ENCODE data around the gene PLEKHH1.

DNA sequence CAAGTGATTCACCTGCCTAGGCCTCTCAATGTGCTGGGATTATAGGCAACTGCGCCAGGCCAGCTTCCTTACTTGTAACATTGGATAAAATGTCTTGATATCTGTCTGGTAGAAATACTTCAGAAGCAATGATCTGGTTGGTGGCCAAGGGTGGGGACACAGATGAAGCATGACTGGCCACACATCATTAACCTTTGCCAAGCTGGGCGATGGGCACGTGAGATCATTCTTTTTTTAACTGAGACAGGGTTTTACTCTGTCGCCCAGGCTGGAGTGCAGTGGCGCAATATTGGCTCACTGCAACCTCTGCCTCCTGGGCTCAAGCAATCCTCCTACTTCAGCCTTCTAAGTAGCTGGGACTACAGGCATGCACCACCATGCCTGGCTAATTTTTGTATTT lies 31.1 kb downstream of the PLEKHH1 start:
- TF ChIP-seq, protein P1, sequence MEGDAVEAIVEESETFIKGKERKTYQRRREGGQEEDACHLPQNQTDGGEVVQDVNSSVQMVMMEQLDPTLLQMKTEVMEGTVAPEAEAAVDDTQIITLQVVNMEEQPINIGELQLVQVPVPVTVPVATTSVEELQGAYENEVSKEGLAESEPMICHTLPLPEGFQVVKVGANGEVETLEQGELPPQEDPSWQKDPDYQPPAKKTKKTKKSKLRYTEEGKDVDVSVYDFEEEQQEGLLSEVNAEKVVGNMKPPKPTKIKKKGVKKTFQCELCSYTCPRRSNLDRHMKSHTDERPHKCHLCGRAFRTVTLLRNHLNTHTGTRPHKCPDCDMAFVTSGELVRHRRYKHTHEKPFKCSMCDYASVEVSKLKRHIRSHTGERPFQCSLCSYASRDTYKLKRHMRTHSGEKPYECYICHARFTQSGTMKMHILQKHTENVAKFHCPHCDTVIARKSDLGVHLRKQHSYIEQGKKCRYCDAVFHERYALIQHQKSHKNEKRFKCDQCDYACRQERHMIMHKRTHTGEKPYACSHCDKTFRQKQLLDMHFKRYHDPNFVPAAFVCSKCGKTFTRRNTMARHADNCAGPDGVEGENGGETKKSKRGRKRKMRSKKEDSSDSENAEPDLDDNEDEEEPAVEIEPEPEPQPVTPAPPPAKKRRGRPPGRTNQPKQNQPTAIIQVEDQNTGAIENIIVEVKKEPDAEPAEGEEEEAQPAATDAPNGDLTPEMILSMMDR (conservative IDR thresholded peaks at IDR 0.05 in 1 of 2, IDR thresholded peaks at IDR 0.05 in 1 of 2; ENCODE audit: low read depth in 1 of 2, low read length in 2 of 2): no peak
- no peak for TF ChIP-seq EZH2 (IDR thresholded peaks at IDR 0.05; ENCODE audit: low read length, missing control alignments)
